Prostate gland (tissue), 2 donors: Measurements from ENCODE around the gene GMNN. TPM values are rescaled to one million over a fixed set of nuclear protein-coding genes. Genes with fewer than 3 reads are reported as not detected.
"Not testable (repeated sequence)": the region's sequence is repeated elsewhere in the genome, so short reads cannot be mapped to it uniquely, and the experiment has no call there.

Experiments used
- DNase-seq: peaks from one replicate; pipeline ENCODE4 v3.0.0-alpha.2; 2019; ENCODE audit warnings: low spot score
- H3K27ac ChIP-seq, 2 donors: fragments of 200-600 bp; sonication (generic); 2 replicates each; pipeline ENCODE4 v1.5.1; 2017 to 2019
- H3K27me3 ChIP-seq: fragments of 200-600 bp; sonication (generic); replicated peaks from 2 replicates; pipeline ENCODE4 v1.5.1; 2019; ENCODE audit not compliant: insufficient read depth
- H3K36me3 ChIP-seq, 2 donors: fragments of 200-600 bp; sonication (generic); 1 replicate in 1 of 2; 2 replicates in 1 of 2; pipeline versions ENCODE4 v1.5.1 to v1.8.1; 2017 to 2019
- H3K4me1 ChIP-seq: fragments of 200-600 bp; sonication (generic); replicated peaks from 2 replicates; pipeline ENCODE4 v1.5.1; 2019
- H3K4me3 ChIP-seq, 2 donors: fragments of 200-600 bp; sonication (generic); 2 replicates each; pipeline ENCODE4 v1.5.1; 2017 to 2019
- H3K9me3 ChIP-seq: fragments of 200-600 bp; sonication (generic); 2 replicates; pipeline ENCODE4 v1.5.1; 2017
- POLR2A ChIP-seq: fragments of 450-650 bp; IDR thresholded peaks from one replicate; pipeline ENCODE4 v1.6.1; 2016; ENCODE audit warnings: antibody characterized with exemption, mild to moderate bottlenecking
- POLR2AphosphoS5 ChIP-seq: sonication (generic); formaldehyde crosslinking; IDR thresholded peaks from one replicate; pipeline ENCODE4 v1.6.1; 2017; ENCODE audit warnings: antibody characterized with exemption
- WGBS: methylation state at CpG from one replicate; pipeline ENCODE4 v1.1.5; 2018; 5-methylcytosine and 5-hydroxymethylcytosine counted together
- intact Hi-C: fragments of 100-400 bp; cut with DNase I; formaldehyde crosslinking; loops from one replicate; pipeline ENCODE4 v1.14.2; 2022
- total RNA-seq, 2 donors: library from RNA; depleted of rRNA; stranded (reverse); fragments of >200 nt; gene quantifications; one replicate each; pipeline ENCODE4 v1.1.0, GENCODE V29; 2016
- TF ChIP-seq, protein P1 (sequence below), 4 experiments: fragments of 200-600 bp in 2 of 4; fragments of 450-650 bp in 2 of 4; sonication (generic) in 2 of 4; IDR thresholded peaks; 1 replicate in 3 of 4; 2 replicates in 1 of 4; pipeline ENCODE4 v1.5.1; 2016 to 2019; ENCODE audit warnings: antibody characterized with exemption in 4 of 4, mild to moderate bottlenecking in 2 of 4, moderate library complexity in 2 of 4

GMNN gene
- total RNA-seq = 100 to 1,000 TPM in 1 of 2 donors, 1 to 10 TPM in 1; 9.0 to 129 TPM

DNA sequence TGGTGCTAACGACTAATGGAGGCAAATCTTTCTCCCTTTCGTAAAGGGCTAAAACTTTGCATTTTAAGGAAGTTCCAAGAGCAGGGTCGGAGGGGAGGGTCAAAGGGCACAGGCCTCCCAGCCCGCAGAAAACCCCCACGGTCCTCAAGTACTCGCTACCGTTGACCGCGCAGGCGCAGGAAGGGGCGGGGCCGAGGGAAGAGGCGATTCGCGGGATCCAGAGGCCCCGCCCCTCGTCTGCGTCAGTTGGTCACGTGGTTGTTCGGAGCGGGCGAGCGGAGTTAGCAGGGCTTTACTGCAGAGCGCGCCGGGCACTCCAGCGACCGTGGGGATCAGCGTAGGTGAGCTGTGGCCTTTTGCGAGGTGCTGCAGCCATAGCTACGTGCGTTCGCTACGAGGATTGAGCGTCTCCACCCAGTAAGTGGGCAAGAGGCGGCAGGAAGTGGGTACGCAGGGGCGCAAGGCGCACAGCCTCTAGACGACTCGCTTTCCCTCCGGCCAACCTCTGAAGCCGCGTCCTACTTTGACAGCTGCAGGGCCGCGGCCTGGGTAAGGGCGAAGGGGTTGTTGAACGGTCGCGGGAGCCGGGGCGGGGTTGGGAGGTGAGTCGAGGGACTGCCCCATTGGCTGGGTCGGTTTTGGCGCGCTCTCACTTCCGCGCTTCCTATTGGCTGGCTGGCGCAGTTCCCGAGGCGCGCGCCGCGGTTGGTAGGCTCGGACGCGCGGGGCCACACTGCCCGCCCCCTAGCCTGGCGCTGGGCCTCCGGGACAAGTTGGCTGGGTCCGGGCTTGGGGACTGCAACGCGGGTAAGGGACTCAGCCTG, at the start of gene GMNN:
Gene GMNN, plus strand, starts transcription at position 242 of the 824 bp plus-strand sequence. CDS start 2,310 bp downstream, outside the sequence.
- no peaks in the 10 kb centered on the region for H3K27me3 ChIP-seq
- H3K9me3 ChIP-seq = no peaks in the 10 kb centered on the region
- peak within 1 kb of the TSS; percentile 99 for H3K27ac ChIP-seq
- H3K4me1 ChIP-seq = no peaks in the 10 kb centered on the region
- peak within 1 kb of the TSS; percentile 94 to 99 for H3K4me3 ChIP-seq
- peak; percentile 80 for TF ChIP-seq POLR2A
- TF ChIP-seq, protein P1, sequence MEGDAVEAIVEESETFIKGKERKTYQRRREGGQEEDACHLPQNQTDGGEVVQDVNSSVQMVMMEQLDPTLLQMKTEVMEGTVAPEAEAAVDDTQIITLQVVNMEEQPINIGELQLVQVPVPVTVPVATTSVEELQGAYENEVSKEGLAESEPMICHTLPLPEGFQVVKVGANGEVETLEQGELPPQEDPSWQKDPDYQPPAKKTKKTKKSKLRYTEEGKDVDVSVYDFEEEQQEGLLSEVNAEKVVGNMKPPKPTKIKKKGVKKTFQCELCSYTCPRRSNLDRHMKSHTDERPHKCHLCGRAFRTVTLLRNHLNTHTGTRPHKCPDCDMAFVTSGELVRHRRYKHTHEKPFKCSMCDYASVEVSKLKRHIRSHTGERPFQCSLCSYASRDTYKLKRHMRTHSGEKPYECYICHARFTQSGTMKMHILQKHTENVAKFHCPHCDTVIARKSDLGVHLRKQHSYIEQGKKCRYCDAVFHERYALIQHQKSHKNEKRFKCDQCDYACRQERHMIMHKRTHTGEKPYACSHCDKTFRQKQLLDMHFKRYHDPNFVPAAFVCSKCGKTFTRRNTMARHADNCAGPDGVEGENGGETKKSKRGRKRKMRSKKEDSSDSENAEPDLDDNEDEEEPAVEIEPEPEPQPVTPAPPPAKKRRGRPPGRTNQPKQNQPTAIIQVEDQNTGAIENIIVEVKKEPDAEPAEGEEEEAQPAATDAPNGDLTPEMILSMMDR (IDR thresholded peaks at IDR 0.05) = peak in 1 of 4 experiments; percentile 23
- peak; percentile 77 for TF ChIP-seq POLR2AphosphoS5
- intact Hi-C loops = loop anchor here (5.0 kb wide), 1 partner anchor 53 kb away; no protein-coding TSS in a partner anchor
- H3K36me3 ChIP-seq = no peaks in the 10 kb centered on the region
- under 1% methylated on average over 67 of the region's 75 CpGs for WGBS
- peak; percentile 97 for DNase-seq

DNA sequence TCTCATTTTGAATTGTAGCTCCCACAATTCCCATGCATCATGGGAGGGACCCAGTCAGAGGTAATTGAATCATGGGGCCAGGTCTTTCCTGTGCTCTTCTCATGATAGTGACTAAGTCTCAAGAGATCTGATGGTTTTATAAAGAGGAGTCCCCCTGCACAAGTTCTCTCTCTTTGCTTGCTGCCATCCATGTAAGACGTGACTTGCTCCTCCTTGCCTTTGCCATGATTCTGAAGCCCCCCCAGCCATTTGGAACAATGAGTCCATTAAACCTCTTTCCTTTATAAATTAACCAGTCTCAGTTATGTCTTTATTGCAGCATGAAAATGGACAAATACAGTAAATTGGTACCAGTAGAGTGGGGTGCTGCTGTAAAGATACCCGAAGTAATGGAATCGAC, 44.1 kb upstream of the GMNN start:
- H3K27me3 ChIP-seq, intact Hi-C loops, H3K27ac ChIP-seq, H3K36me3 ChIP-seq, H3K4me3 ChIP-seq, DNase-seq, H3K4me1 ChIP-seq, H3K9me3 ChIP-seq: not testable (repeated sequence)
- WGBS = 96% methylated on average over 3 of the region's 3 CpGs

DNA sequence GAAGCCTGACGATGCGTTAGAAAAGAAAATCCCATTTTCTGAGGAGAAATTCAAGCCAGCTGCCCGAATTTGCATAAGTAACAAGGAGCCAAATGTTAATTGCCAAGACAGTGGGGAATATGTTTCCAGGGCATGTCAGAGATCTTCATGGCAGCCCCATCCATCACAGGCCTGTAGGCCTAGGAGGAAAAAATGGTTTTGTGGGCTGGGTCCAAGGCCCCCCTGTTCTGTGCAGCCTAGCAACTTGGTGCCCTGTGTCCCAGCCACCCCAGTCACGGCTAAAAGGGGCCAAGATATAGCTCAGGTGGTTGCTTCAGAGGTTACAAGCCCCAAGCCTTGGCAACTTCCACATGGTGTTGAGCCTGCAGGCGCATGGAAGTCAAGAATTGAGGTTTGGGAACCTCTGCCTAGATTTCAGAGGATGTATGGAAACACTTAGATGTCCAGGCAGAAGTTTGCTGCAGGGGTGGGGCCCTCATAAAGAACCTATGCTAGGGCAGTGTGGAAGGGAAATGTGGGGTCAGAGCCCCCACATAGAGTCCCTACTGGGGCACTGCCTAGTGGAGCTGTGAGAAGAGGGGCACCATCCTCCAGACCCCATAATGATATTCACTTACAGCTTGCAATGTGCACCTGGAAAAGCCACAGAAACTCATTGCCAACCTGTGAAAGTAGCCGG, 43.1 kb upstream of the GMNN start:
- H3K27ac ChIP-seq, H3K4me1 ChIP-seq, H3K4me3 ChIP-seq, intact Hi-C loops, H3K36me3 ChIP-seq, DNase-seq, H3K27me3 ChIP-seq, H3K9me3 ChIP-seq: not testable (repeated sequence)
- WGBS = 89% methylated on average over 6 of the region's 6 CpGs

DNA sequence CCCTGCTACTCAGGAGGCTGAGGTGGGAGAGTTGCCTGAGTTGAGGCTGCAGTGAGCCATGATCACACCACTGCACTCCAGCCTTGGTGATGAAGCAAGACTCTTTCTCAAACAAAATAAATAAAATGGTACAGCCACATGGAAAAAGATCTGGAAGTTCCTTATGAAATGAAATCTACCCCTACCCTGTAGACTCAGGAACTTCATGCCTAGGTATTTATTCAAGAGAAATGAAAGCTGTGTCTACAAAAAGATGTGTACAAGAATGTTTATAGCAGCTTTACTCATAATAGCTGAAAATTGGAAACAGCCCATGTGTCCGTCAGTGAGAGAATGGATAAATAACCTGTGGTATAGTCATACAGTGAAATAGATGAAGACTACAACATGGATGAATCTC, 40.6 kb upstream of the GMNN start:
- Histone ChIP-seq H3K27ac (peak overlapping the region; percentile 27 to 75), H3K36me3 (no peaks in the 10 kb centered on the region), H3K4me3 (no peak overlapping the region), H3K9me3 (no peaks in the 10 kb centered on the region), H3K4me1 (no peaks in the 10 kb centered on the region), H3K27me3 (no peaks in the 10 kb centered on the region)
- WGBS = 50% methylated on average over 1 of the region's 1 CpG
- intact Hi-C loops = no loop called here
- peak; percentile 89 for TF ChIP-seq POLR2AphosphoS5
- no peak for TF ChIP-seq POLR2A
- peak; percentile 58 for DNase-seq

DNA sequence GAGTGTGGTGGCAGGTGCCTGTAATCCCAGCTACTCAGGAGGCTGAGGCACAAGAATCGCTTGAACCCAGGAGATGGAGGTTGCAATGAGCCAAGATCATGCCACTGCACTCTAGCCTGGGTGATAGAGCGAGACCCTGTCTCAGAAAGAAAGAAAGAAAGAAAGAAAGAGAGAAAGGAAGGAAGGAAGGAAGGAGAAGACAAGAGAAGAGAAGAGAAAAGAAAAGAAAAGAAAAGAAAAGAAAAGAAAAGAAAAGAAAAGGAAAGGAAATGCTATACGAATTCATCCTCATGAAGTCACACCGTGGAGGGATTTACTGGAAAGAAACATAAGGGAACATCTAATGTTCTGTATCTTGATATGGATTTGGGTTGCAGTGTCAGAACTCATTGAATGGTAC, 40.0 kb upstream of the GMNN start:
- H3K9me3 ChIP-seq, H3K4me1 ChIP-seq, intact Hi-C loops, H3K27me3 ChIP-seq, DNase-seq, H3K36me3 ChIP-seq, H3K4me3 ChIP-seq: not testable (repeated sequence)
- WGBS = 94% methylated on average over 4 of the region's 4 CpGs
- peak overlapping the region; percentile 27 to 75 for H3K27ac ChIP-seq

DNA sequence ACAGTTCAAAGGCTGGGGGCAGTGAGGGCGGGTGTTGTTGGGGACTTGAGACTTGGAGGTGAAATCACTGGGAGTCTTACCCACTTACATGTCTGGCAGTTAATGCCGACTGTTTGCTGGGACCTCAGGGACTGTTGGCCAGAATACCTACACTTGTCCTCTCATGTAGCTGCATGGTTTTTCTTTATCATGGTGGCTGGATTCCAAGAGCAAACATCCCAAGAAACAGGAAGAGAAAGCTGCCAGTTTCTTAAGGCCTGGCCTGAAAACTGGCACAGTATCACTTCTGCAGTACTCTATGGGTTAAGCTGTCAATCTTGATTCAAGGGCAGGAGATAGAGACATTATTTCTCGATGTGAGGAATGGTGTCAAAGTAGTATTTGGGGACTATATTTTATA, 36.0 kb upstream of the GMNN start:
- TF ChIP-seq, protein P1 (IDR thresholded peaks at IDR 0.05) = no peak
- TF ChIP-seq POLR2AphosphoS5 = peak; percentile 70
- no peaks in the 10 kb centered on the region for H3K36me3 ChIP-seq
- no peaks in the 10 kb centered on the region for H3K4me1 ChIP-seq
- 37% methylated on average over 3 of the region's 3 CpGs for WGBS
- no peaks in the 10 kb centered on the region for H3K27me3 ChIP-seq
- DNase-seq = peak; percentile 65
- intact Hi-C loops = no loop called here
- H3K4me3 ChIP-seq = no peak overlapping the region
- no peaks in the 10 kb centered on the region for H3K9me3 ChIP-seq
- H3K27ac ChIP-seq = peak overlapping the region; percentile 25 to 42
